Activated CD8-positive, alpha-beta memory T cell treated with anti-CD3 and anti-CD28 coated beads, Interleukin-2, amount 50 U/mL, for 24 hours (primary cell): ENCODE data around the gene RPS6KL1.
A peak's percentile ranks its signal among the peaks of the same experiment; 100 is the strongest.

Experiments used
- DNase-seq: peaks from one replicate; pipeline ENCODE4 v3.0.0-alpha.2; 2020; ENCODE audit errors: extremely low read depth

Gene RPS6KL1

GRCh38 chr14:74952180-74952665, 29.2 kb upstream of the RPS6KL1 start:
- no peak for DNase-seq

- DNase-seq, result no peak
These were observed 28.6 kb upstream of the RPS6KL1 start for GRCh38 chr14:74951443-74952179.

- DNase-seq, result no peak
These were observed 27.9 kb upstream of the RPS6KL1 start for GRCh38 chr14:74950795-74951442.

GRCh38 chr14:74949859-74950573, 27.0 kb upstream of the RPS6KL1 start:
- no peak for DNase-seq

- no peak for DNase-seq
These were observed 26.1 kb upstream of the RPS6KL1 start for GRCh38 chr14:74949191-74949601.

- no peak for DNase-seq
These were observed 25.4 kb upstream of the RPS6KL1 start for GRCh38 chr14:74948228-74949175.

- DNase-seq, result no peak
These were observed 24.5 kb upstream of the RPS6KL1 start for GRCh38 chr14:74947353-74948227.

- no peak for DNase-seq
These were observed 23.7 kb upstream of the RPS6KL1 start for GRCh38 chr14:74946659-74947281.

GRCh38 chr14:74945852-74946658, 23.0 kb upstream of the RPS6KL1 start:
- peak; percentile 40 for DNase-seq

GRCh38 chr14:74945261-74945851, 22.3 kb upstream of the RPS6KL1 start:
- DNase-seq, result no peak

- DNase-seq, result no peak
These were observed 19.5 kb upstream of the RPS6KL1 start for GRCh38 chr14:74942608-74943007.

GRCh38 chr14:74942181-74942580, 19.1 kb upstream of the RPS6KL1 start:
- no peak for DNase-seq

GRCh38 chr14:74941676-74942097, 18.6 kb upstream of the RPS6KL1 start:
- peak; percentile 49 for DNase-seq

GRCh38 chr14:74940956-74941565, 18.0 kb upstream of the RPS6KL1 start:
- no peak for DNase-seq

- DNase-seq, result no peak
These were observed 15.8 kb upstream of the RPS6KL1 start for GRCh38 chr14:74938531-74939495.

GRCh38 chr14:74937171-74937570, 14.1 kb upstream of the RPS6KL1 start:
- DNase-seq, result no peak

GRCh38 chr14:74936731-74937130, 13.7 kb upstream of the RPS6KL1 start:
- DNase-seq, result no peak
